Neural crest cell (in vitro differentiated cells): Measurements from ENCODE around the gene SOX2. TPM values are rescaled to one million over a fixed set of nuclear protein-coding genes. Genes with fewer than 3 reads are reported as not detected.

Source experiments
- DNase-seq: peaks from one replicate; pipeline ENCODE4 v3.0.0; 2021; ENCODE audit warnings: low read depth, mixed read lengths, low spot score
- H3K27ac Mint-ChIP-seq: one replicate; pipeline ENCODE4 v1.8.0; 2021; ENCODE audit warnings: mild to moderate bottlenecking, mixed read lengths; ENCODE audit not compliant: unreplicated experiment
- H3K27me3 Mint-ChIP-seq: 2 replicates; pipeline ENCODE4 v1.8.0; 2021; ENCODE audit warnings: low read depth, mild to moderate bottlenecking, mixed read lengths
- H3K36me3 Mint-ChIP-seq: 2 replicates; pipeline ENCODE4 v1.8.0; 2021; ENCODE audit warnings: low read depth, mild to moderate bottlenecking, mixed read lengths
- H3K4me1 Mint-ChIP-seq: 2 replicates; pipeline ENCODE4 v1.8.0; 2021; ENCODE audit warnings: mixed read lengths
- H3K4me3 Mint-ChIP-seq: one replicate; pipeline ENCODE4 v1.8.0; 2021; ENCODE audit warnings: mild to moderate bottlenecking, mixed read lengths
- H3K9me3 Mint-ChIP-seq: 2 replicates; pipeline ENCODE4 v1.8.0; 2021; ENCODE audit warnings: mixed read lengths
- total RNA-seq: library from RNA; stranded (reverse); gene quantifications from 2 replicates; pipeline ENCODE4 v1.2.1, GENCODE V29; 2021
- TF ChIP-seq, protein P1 (sequence below): fragments of 200-600 bp; sonication (generic); conservative IDR thresholded peaks from 2 replicates; pipeline ENCODE4 v1.5.0; 2021; ENCODE audit warnings: antibody characterized with exemption, mild to moderate bottlenecking

SOX2 gene
- total RNA-seq, 1 donor from 2014 or later = 105 TPM

DNA sequence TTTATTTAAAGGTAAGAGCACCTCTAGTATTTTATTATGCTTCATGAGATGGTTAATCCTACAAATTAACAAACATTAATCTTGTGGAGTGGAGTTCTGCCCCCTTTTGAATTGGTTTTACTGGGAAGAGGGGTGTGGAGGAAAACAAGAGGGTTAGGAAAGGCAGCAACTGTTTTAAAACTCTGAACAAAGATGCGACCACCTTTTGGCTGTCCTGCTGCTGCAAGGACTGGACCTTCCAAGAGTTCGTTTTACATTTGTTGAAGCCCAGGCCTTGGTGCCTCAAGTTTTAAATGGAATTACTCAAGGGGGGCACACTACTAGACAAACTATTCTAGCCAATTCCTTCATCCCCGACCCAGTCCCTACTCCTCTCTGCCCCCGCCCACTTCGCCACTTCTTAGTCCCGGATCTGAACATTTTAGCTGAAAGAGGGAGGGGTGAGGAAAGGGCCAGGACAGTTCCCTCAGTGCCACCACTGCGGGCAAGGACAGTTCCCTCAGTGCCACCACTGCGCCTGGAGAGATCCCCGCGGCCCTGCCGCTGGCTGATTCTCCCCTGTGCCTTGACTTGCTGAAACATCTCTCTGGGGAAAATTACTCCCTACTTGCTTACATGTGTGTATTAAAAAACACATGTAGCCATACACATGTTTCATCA lies 11.2 kb downstream of the SOX2 start:
- TF ChIP-seq, protein P1, sequence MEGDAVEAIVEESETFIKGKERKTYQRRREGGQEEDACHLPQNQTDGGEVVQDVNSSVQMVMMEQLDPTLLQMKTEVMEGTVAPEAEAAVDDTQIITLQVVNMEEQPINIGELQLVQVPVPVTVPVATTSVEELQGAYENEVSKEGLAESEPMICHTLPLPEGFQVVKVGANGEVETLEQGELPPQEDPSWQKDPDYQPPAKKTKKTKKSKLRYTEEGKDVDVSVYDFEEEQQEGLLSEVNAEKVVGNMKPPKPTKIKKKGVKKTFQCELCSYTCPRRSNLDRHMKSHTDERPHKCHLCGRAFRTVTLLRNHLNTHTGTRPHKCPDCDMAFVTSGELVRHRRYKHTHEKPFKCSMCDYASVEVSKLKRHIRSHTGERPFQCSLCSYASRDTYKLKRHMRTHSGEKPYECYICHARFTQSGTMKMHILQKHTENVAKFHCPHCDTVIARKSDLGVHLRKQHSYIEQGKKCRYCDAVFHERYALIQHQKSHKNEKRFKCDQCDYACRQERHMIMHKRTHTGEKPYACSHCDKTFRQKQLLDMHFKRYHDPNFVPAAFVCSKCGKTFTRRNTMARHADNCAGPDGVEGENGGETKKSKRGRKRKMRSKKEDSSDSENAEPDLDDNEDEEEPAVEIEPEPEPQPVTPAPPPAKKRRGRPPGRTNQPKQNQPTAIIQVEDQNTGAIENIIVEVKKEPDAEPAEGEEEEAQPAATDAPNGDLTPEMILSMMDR = no peak
- Mint-ChIP-seq H3K4me3 (peak overlapping the region; percentile 78), H3K27ac (no peak overlapping the region), H3K4me1 (peaks cover 96% of the 10 kb centered on the region), H3K27me3 (peaks cover 5% of the 10 kb centered on the region), H3K36me3 (peaks cover 14% of the 10 kb centered on the region), H3K9me3 (no peaks in the 10 kb centered on the region)
- DNase-seq = no peak

DNA sequence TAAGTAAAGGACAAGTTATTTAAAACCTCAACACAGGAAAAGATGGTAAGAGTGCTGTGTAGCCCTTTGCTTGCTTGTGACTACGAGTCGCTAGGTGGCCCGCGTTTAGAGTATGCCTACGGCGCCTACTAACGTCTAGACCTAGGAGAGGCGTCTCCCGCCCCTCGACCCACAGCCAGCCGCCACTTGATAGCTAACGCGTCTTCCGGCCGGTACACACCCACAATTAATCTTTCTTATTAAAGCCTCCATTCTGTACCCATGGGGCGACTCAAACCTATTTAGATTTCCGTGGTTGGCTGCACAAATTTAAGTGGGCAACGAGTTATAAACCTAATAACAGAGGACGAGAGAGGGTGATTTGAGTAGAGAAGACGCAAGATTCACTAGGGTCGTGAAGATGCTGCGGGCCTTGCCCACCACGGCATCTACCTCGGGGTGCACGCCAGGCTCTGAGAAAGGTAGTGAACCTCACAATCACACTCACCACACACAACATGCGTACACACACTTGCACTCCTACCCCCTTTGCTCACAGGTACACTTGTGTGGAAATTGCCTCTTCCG lies 12.0 kb downstream of the SOX2 start:
- Mint-ChIP-seq H3K36me3 (peaks cover 14% of the 10 kb centered on the region), H3K4me3 (peak overlapping the region; percentile 79), H3K27me3 (peaks cover 5% of the 10 kb centered on the region), H3K9me3 (no peaks in the 10 kb centered on the region), H3K4me1 (peaks cover 95% of the 10 kb centered on the region), H3K27ac (peak overlapping the region; percentile 85)
- TF ChIP-seq, protein P1 = no peak
- DNase-seq = no peak

DNA sequence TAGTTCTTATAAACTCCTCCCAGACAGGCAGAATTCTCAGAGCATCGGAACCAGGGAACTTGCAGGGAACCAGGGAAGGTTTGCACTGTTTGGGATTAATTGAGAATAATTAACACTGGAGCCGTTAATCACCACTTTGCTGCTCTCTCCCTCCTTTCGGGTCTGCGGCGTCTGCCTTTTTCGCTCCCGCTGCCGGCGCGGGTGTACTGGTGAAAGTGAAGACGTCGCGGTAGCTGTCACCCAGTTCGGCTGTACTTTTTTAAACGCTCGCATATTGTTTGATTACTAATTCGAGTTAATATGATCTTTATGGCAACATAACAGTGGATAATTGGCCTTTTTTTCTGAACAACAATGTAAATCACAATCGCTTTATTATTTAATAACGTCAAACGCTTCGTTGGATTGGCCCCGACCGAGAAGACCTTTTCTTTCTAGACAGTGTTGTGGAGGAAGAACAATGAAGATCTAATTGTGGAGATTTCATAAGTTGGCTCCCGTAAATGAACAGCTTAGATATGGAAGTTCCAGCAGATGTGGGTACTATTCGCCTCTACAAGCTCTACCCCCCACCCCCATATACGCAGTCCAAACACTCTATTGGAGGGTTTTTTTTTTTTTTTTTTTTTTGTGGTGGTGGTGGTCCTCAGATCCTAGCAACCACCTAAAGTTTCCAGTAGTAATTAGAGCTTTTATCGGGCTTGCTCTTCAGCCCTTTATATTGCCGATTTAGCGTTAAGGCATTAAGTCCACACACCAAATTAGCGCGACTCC lies 12.7 kb downstream of the SOX2 start:
- Mint-ChIP-seq H3K36me3 (peaks cover 14% of the 10 kb centered on the region), H3K27ac (peak overlapping the region; percentile 85), H3K4me1 (peaks cover 96% of the 10 kb centered on the region), H3K4me3 (peak overlapping the region; percentile 88), H3K27me3 (peaks cover 5% of the 10 kb centered on the region), H3K9me3 (no peaks in the 10 kb centered on the region)
- TF ChIP-seq, protein P1 = no peak
- no peak for DNase-seq

DNA sequence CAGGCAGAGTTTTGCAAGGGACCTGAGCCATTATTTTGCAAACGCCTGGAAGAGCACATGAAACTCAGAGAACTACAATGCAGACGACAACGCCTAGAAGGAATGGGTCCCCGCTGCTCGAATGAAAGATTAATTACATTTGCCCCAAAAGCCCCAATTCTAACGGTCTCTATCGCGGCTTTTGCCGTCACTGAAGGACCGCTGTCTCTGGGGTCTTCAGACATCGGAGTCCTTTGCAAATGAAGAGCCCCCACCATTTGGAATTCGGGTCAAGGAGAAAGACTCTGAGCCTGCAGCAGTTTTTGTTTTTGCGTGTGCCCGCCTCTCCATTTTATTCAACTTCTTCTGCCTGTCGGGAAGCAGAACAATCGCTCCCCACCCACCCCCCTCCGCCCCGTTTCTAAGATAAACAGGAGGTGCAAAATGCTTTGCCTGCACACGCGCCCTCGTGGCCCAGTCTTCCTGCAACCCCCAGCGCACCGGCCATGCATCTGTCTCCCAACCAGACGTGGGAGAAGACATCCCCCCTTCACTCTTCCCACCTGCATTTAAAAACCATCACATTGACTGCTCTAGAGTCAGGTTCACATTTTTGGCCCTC lies 13.5 kb downstream of the SOX2 start:
- Mint-ChIP-seq H3K4me1 (peaks cover 96% of the 10 kb centered on the region), H3K27me3 (peaks cover 5% of the 10 kb centered on the region), H3K27ac (peak overlapping the region; percentile 83), H3K4me3 (peak overlapping the region; percentile 88), H3K36me3 (peaks cover 10% of the 10 kb centered on the region), H3K9me3 (no peaks in the 10 kb centered on the region)
- no peak for DNase-seq
- TF ChIP-seq, protein P1 = no peak

DNA sequence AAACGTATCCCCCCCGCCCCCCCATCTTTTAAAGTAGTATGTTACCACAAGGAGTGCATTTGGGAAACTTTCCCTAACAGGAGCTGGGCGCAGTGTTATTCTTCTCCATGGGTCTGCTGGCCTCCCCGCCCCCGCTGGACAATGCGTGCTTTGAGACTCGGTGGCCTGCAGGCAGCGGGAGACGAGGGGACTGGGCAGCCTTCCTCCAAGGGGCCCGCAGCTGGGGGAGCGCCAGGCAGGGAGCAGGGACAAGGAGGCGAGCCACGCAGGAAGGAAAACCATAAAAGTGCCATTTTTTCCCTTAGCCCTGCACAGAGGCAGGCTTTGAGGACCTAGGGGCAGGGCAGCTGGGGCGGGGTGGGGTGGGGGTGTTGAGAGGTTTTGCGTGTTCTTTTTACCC lies 14.1 kb downstream of the SOX2 start:
- Mint-ChIP-seq H3K27me3 (peaks cover 5% of the 10 kb centered on the region), H3K36me3 (peaks cover 10% of the 10 kb centered on the region), H3K9me3 (no peaks in the 10 kb centered on the region), H3K4me3 (peak overlapping the region; percentile 88), H3K27ac (no peak overlapping the region), H3K4me1 (peaks cover 96% of the 10 kb centered on the region)
- DNase-seq = peak; percentile 64
- TF ChIP-seq, protein P1 = no peak
